Ovary (tissue), 3 donors: ENCODE results near the gene ENAH.

Experiments
- EP300 ChIP-seq: sonication (generic); formaldehyde crosslinking; IDR thresholded peaks from one replicate; pipeline ENCODE4 v1.6.1; 2017; ENCODE audit warnings: antibody characterized with exemption
- POLR2A ChIP-seq: fragments of 450-650 bp; IDR thresholded peaks from one replicate; pipeline ENCODE4 v1.6.1; 2017; ENCODE audit warnings: antibody characterized with exemption, mild to moderate bottlenecking, moderate library complexity
- TF ChIP-seq, protein P1 (sequence below), 3 donors: fragments of 450-650 bp in 2 of 3; fragments of 200-600 bp in 1 of 3; IDR thresholded peaks; one replicate each; pipeline versions ENCODE4 v1.5.1 to v1.8.0; 2016 to 2022; ENCODE audit warnings: antibody characterized with exemption in 3 of 3, mild to moderate bottlenecking in 1 of 3
- donor health status: DM: no; HTN: no; CAD: no.

DNA sequence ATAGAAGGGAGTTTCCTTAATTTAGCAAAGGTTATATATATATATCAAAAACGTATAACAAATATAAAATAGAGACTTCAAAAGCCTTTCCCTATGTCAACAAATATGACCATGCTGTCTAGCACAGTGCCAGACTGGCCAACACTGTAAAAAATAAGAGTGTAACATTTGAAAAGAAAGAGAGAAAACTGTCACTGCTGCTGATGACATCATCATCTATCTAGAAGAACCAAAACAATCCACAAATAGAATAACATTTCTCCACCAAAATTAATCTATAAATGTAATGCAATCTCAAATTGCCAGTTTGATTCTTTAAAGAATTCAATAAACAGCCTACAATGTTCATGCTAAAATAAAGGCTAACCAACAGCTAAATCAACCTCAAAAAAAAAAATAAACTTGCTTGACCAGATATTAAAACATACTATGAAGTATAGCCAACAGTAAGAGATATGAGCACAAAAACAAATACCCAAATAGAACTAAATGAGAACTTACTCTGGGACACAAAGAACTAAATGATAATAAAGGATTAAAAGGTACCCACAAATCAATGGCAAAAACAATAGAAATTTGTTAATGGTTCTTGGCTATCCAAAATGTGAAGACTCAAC, 50.2 kb downstream of the ENAH start:
- TF ChIP-seq, protein P1, sequence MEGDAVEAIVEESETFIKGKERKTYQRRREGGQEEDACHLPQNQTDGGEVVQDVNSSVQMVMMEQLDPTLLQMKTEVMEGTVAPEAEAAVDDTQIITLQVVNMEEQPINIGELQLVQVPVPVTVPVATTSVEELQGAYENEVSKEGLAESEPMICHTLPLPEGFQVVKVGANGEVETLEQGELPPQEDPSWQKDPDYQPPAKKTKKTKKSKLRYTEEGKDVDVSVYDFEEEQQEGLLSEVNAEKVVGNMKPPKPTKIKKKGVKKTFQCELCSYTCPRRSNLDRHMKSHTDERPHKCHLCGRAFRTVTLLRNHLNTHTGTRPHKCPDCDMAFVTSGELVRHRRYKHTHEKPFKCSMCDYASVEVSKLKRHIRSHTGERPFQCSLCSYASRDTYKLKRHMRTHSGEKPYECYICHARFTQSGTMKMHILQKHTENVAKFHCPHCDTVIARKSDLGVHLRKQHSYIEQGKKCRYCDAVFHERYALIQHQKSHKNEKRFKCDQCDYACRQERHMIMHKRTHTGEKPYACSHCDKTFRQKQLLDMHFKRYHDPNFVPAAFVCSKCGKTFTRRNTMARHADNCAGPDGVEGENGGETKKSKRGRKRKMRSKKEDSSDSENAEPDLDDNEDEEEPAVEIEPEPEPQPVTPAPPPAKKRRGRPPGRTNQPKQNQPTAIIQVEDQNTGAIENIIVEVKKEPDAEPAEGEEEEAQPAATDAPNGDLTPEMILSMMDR (IDR thresholded peaks at IDR 0.05): no peak
- TF ChIP-seq POLR2A (no peak), EP300 (no peak)
